Mesenchymal stem cell (in vitro differentiated cells and primary cell): ENCODE measurements around the gene MDH2.
A peak's percentile ranks its signal among the peaks of the same experiment; 100 is the strongest.
"Not testable (repeated sequence)": the region's sequence is repeated elsewhere in the genome, so short reads cannot be mapped to it uniquely, and the experiment has no call there.

Source experiments
- DNase-seq: peaks from one replicate; pipeline ENCODE4 v3.0.0-alpha.2; 2013
- H2AFZ ChIP-seq: one replicate; pipeline ENCODE4 v1.6.1; 2013; ENCODE audit warnings: low read depth, mild to moderate bottlenecking, control low read depth, inconsistent platforms, low read length, moderate library complexity
- H2AK5ac ChIP-seq: 2 replicates; pipeline ENCODE4 v1.6.1; 2013; ENCODE audit warnings: low read length, moderate library complexity, mild to moderate bottlenecking, inconsistent platforms; ENCODE audit not compliant: severe bottlenecking
- H2BK120ac ChIP-seq: one replicate; pipeline ENCODE4 v1.6.1; 2013; ENCODE audit warnings: low read depth, mild to moderate bottlenecking, inconsistent platforms, low read length, moderate library complexity
- H2BK12ac ChIP-seq, 2 experiments: one replicate each; pipeline ENCODE4 v1.6.1; 2013; ENCODE audit warnings: inconsistent platforms in 2 of 2, low read length in 2 of 2, mild to moderate bottlenecking in 2 of 2, moderate library complexity in 2 of 2, control low read depth in 1 of 2
- H2BK15ac ChIP-seq: one replicate; pipeline ENCODE4 v1.6.1; 2013; ENCODE audit warnings: mild to moderate bottlenecking, low read depth, inconsistent platforms; ENCODE audit not compliant: poor library complexity, severe bottlenecking
- H2BK5ac ChIP-seq: 2 replicates; pipeline ENCODE4 v1.6.1; 2013; ENCODE audit warnings: low read depth, mild to moderate bottlenecking, low read length, control low read depth, inconsistent platforms; ENCODE audit not compliant: poor library complexity, severe bottlenecking
- H3K14ac ChIP-seq, 2 experiments: one replicate each; pipeline ENCODE4 v1.6.1; 2013; ENCODE audit warnings: inconsistent platforms in 2 of 2, low read length in 2 of 2, control low read depth in 1 of 2, mild to moderate bottlenecking in 1 of 2, moderate library complexity in 1 of 2
- H3K18ac ChIP-seq, 2 experiments: one replicate each; pipeline ENCODE4 v1.6.1; 2013; ENCODE audit warnings: inconsistent platforms in 2 of 2, low read length in 2 of 2, control low read depth in 1 of 2, low read depth in 1 of 2, mild to moderate bottlenecking in 1 of 2
- H3K23ac ChIP-seq, 2 experiments: one replicate each; pipeline ENCODE4 v1.6.1; 2013; ENCODE audit warnings: inconsistent platforms in 2 of 2, low read length in 2 of 2, mild to moderate bottlenecking in 2 of 2, moderate library complexity in 2 of 2, control low read depth in 1 of 2
- H3K27ac ChIP-seq: 2 replicates; pipeline ENCODE4 v1.5.1; 2013; ENCODE audit warnings: mild to moderate bottlenecking, moderate library complexity, low read length, control low read depth, inconsistent platforms; ENCODE audit not compliant: poor library complexity, severe bottlenecking
- H3K27me3 ChIP-seq, 2 experiments: 2 replicates each; pipeline versions ENCODE4 v1.6.1 to v1.7.0; 2013; ENCODE audit warnings: low read length in 2 of 2, mild to moderate bottlenecking in 2 of 2, moderate library complexity in 2 of 2, control low read depth in 1 of 2, inconsistent platforms in 1 of 2; ENCODE audit not compliant: control insufficient read depth in 1 of 2, insufficient read depth in 1 of 2
- H3K36me3 ChIP-seq, 2 experiments: 2 replicates each; pipeline versions ENCODE4 v1.6.1 to v1.7.0; 2013; ENCODE audit warnings: low read length in 2 of 2, control low read depth in 1 of 2, inconsistent platforms in 1 of 2, low read depth in 1 of 2, mild to moderate bottlenecking in 1 of 2; ENCODE audit not compliant: insufficient read depth in 2 of 2, control insufficient read depth in 1 of 2
- H3K4ac ChIP-seq, 2 experiments: one replicate each; pipeline ENCODE4 v1.6.1; 2013; ENCODE audit warnings: inconsistent platforms in 2 of 2, low read length in 2 of 2, mild to moderate bottlenecking in 2 of 2, moderate library complexity in 2 of 2, control low read depth in 1 of 2, low read depth in 1 of 2
- H3K4me1 ChIP-seq: 2 replicates; pipeline ENCODE4 v1.6.1; 2013; ENCODE audit warnings: low read depth, low read length, control low read depth; ENCODE audit not compliant: control insufficient read depth, insufficient read depth
- H3K4me2 ChIP-seq: 2 replicates; pipeline ENCODE4 v1.6.1; 2013; ENCODE audit warnings: low read length, mild to moderate bottlenecking, inconsistent platforms; ENCODE audit not compliant: poor library complexity, severe bottlenecking
- H3K4me3 ChIP-seq, 2 experiments: 2 replicates each; pipeline versions ENCODE4 v1.5.1 to v1.7.0; 2013; ENCODE audit warnings: low read length in 2 of 2, mild to moderate bottlenecking in 2 of 2, control low read depth in 1 of 2, low read depth in 1 of 2; ENCODE audit not compliant: insufficient read depth in 1 of 2
- H3K79me1 ChIP-seq: replicated peaks from 2 replicates; pipeline ENCODE4 v1.6.1; 2013; ENCODE audit warnings: mild to moderate bottlenecking, control low read depth, low read length, inconsistent platforms; ENCODE audit not compliant: poor library complexity, severe bottlenecking
- H3K9ac ChIP-seq: 2 replicates; pipeline ENCODE4 v1.7.0; 2013; ENCODE audit warnings: mild to moderate bottlenecking, low read length, moderate library complexity
- H3K9me3 ChIP-seq: 2 replicates; pipeline ENCODE4 v1.7.0; 2013; ENCODE audit warnings: mild to moderate bottlenecking, low read length; ENCODE audit not compliant: control insufficient read depth
- H4K8ac ChIP-seq: one replicate; pipeline ENCODE4 v1.6.1; 2013; ENCODE audit warnings: inconsistent platforms, mild to moderate bottlenecking, low read length, moderate library complexity
- H4K91ac ChIP-seq: one replicate; pipeline ENCODE4 v1.6.1; 2013; ENCODE audit warnings: mild to moderate bottlenecking, low read length, inconsistent platforms
- WGBS: methylation state at CpG from one replicate; pipeline ENCODE4 v1.1.7; 2013; ENCODE audit warnings: mixed read lengths; 5-methylcytosine and 5-hydroxymethylcytosine counted together

MDH2 gene

GRCh38 chr7:76106893-76107292 is 59.0 kb downstream of the MDH2 start:
- no peak for DNase-seq
- Histone ChIP-seq H3K18ac (no peak overlapping the region), H3K4me2 (no peak overlapping the region), H3K27me3 (no peaks in the 10 kb centered on the region), H2AK5ac (no peak overlapping the region), H3K4me3 (no peak overlapping the region), H2AFZ (no peak overlapping the region), H4K8ac (no peak overlapping the region), H3K9ac (no peak overlapping the region), H3K4ac (no peak overlapping the region), H3K14ac (no peak overlapping the region), H2BK12ac (no peak overlapping the region), H4K91ac (no peak overlapping the region), H3K23ac (no peak overlapping the region), H3K79me1 (no peaks in the 10 kb centered on the region), H3K9me3 (no peaks in the 10 kb centered on the region), H2BK15ac (no peak overlapping the region), H2BK120ac (no peak overlapping the region), H3K27ac (no peak overlapping the region), H3K4me1 (peaks cover 9% of the 10 kb centered on the region), H3K36me3 (no peaks in the 10 kb centered on the region), H2BK5ac (no peak overlapping the region)
- 96% methylated on average over 5 of the region's 5 CpGs for WGBS

GRCh38 chr7:76108540-76109233 is 60.8 kb downstream of the MDH2 start:
- DNase-seq = peak; percentile 75
- Histone ChIP-seq H4K8ac (peak overlapping the region; percentile 57), H3K4ac (peak overlapping the region in 1 of 2 experiments; percentile 80), H3K79me1 (no peaks in the 10 kb centered on the region), H3K9me3 (no peaks in the 10 kb centered on the region), H4K91ac (no peak overlapping the region), H2AFZ (peak overlapping the region; percentile 27), H3K4me3 (no peak overlapping the region), H2AK5ac (no peak overlapping the region), H2BK12ac (peak overlapping the region in 1 of 2 experiments; percentile 63), H3K9ac (peak overlapping the region; percentile 55), H3K23ac (no peak overlapping the region), H3K4me1 (peaks cover 6% of the 10 kb centered on the region), H3K4me2 (no peak overlapping the region), H3K14ac (no peak overlapping the region), H2BK15ac (no peak overlapping the region), H3K27ac (peak overlapping the region; percentile 71), H2BK120ac (no peak overlapping the region), H3K18ac (peak overlapping the region in 1 of 2 experiments; percentile 12), H3K36me3 (no peaks in the 10 kb centered on the region), H3K27me3 (no peaks in the 10 kb centered on the region), H2BK5ac (no peak overlapping the region)
- WGBS = 42% methylated on average over 10 of the region's 11 CpGs

GRCh38 chr7:76113042-76113630 is 65.2 kb downstream of the MDH2 start:
- H2BK5ac ChIP-seq, H4K91ac ChIP-seq, H3K27ac ChIP-seq, H3K27me3 ChIP-seq, H3K4me1 ChIP-seq, H3K4ac ChIP-seq, H2AFZ ChIP-seq, H2BK15ac ChIP-seq, H3K4me3 ChIP-seq, H3K79me1 ChIP-seq, H3K14ac ChIP-seq, H2BK120ac ChIP-seq, DNase-seq, H3K9ac ChIP-seq, H3K4me2 ChIP-seq, H3K9me3 ChIP-seq, H3K36me3 ChIP-seq, H3K23ac ChIP-seq, H2AK5ac ChIP-seq, H2BK12ac ChIP-seq: not testable (repeated sequence)
- Histone ChIP-seq H3K18ac (peak overlapping the region in 1 of 2 experiments; percentile 34), H4K8ac (peak overlapping the region; percentile 49)
- 98% methylated on average over 5 of the region's 9 CpGs for WGBS

GRCh38 chr7:76114742-76115141 is 66.8 kb downstream of the MDH2 start:
- not testable (repeated sequence) for H3K4me1 ChIP-seq, H3K79me1 ChIP-seq, H2AK5ac ChIP-seq, H3K18ac ChIP-seq, H3K14ac ChIP-seq, H3K27me3 ChIP-seq, H3K9me3 ChIP-seq, H3K4me2 ChIP-seq, H3K9ac ChIP-seq, H3K4me3 ChIP-seq, DNase-seq, H2BK120ac ChIP-seq, H3K23ac ChIP-seq, H4K91ac ChIP-seq, H3K4ac ChIP-seq, H2BK5ac ChIP-seq, H3K36me3 ChIP-seq, H2BK12ac ChIP-seq, H3K27ac ChIP-seq, H2AFZ ChIP-seq, H2BK15ac ChIP-seq
- peak overlapping the region; percentile 64 for H4K8ac ChIP-seq
- no CpG with 5 or more reads among the region's 1 CpG for WGBS
